NCI-H2171 (cell line): ENCODE measurements around the gene ST3GAL2.
"Not testable (repeated sequence)": the region's sequence is repeated elsewhere in the genome, so short reads cannot be mapped to it uniquely, and the experiment has no call there.

Source experiments
- DNase-seq: peaks from one replicate; lab custom pipeline; 2025; lab: John Stamatoyannopoulos, UW

Gene ST3GAL2

DNA sequence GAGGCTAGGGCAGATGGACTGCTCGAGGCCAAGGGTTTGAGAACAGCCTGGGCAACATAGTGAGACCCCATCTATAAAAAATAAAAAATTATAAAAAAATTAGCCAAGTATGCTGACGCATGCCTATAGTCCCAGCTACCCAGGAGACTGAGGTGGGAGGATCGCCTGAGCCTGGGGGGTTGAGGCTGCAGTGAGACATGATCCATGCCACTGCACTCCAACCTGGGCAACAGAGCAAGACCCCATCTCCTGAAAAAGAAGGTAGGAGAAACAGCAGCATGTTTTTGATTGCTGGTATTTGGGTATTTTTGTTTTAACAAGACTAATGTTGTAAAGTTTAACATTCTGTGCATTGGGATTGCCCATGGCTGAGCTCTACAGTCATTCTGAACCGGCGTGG, 101.1 kb downstream of the ST3GAL2 start:
- DNase-seq, result no peak

DNA sequence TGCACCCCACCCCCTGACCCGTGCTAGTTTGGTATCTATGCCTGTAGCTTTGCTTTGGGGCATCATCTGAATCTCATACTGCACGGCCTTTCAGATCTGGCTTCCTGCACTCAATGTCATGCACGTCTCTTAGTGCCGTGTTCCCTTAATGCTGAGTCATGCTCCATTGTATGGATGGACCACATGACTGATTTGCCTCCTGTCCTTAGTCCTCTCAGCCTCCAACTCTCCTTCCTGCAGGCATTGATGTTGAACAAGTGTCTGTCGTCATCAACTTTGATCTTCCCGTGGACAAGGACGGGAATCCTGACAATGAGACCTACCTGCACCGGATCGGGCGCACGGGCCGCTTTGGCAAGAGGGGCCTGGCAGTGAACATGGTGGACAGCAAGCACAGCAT, 106.2 kb downstream of the ST3GAL2 start:
- not testable (repeated sequence) for DNase-seq

DNA sequence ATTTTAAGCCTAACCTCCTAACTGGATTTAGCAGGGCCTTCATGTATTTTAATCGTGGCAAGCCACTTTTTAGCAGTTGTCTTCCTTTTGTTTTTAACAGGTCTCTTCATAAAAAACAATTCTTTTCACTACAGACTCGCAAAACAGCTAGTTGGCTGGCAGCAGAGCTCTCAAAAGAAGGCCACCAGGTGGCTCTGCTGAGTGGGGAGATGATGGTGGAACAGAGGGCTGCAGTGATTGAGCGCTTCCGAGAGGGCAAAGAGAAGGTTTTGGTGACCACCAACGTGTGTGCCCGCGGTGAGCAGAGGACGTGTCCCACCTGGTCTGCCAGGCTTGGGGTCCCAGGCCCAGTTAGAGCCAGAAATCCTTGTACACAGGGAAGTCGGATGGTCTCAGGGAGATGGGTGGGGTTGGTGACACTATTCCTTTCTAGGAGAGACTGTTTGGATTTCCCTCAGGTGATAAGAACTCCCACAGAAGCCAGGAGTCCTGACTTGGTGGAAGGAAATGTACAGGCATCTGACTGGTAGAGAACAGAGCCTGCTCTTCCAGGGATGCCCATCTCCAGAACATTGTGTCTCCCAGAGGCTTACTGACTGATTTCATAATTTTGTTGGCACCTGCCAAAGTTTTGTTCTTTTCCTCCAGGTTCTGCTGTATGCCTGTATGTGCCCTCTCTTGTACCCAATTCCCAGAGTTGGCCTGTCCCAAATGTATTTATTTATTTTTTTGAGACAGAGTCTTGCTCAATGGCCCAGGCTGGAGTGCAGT, 107.1 kb downstream of the ST3GAL2 start:
- no peak for DNase-seq

DNA sequence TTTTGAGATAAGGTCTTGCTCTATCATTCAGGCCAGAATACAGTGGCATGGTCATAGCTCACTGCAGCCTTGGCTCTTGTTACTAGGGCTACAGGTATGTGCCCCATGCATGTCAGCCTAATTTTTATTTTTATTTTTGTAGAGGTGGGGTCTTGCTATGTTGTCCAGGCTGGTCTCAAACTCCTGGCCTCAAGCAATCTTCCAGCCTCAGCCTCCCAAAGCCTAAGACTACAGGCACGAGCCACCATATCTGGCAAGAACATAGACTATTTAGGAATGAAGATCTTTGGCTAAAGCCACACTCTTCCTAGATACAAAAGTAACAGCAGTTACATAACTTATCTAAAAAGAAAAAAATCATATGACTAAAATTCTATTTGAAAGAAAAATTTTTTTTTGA, 107.8 kb downstream of the ST3GAL2 start:
- no peak for DNase-seq
